GM12875 (cell line): ENCODE data around the gene COPB1.

Experiments
- H3K4me3 ChIP-seq: one replicate; pipeline ENCODE4 v1.5.1; 2011; ENCODE audit warnings: low read depth, low read length, control low read depth
- TF ChIP-seq, protein P1 (sequence below): IDR thresholded peaks from 2 replicates; pipeline ENCODE4 v1.5.1; 2011; ENCODE audit warnings: low read depth, mild to moderate bottlenecking, control low read depth, inconsistent platforms, low read length, moderate library complexity, borderline replicate concordance; ENCODE audit not compliant: insufficient read depth

COPB1 gene

DNA sequence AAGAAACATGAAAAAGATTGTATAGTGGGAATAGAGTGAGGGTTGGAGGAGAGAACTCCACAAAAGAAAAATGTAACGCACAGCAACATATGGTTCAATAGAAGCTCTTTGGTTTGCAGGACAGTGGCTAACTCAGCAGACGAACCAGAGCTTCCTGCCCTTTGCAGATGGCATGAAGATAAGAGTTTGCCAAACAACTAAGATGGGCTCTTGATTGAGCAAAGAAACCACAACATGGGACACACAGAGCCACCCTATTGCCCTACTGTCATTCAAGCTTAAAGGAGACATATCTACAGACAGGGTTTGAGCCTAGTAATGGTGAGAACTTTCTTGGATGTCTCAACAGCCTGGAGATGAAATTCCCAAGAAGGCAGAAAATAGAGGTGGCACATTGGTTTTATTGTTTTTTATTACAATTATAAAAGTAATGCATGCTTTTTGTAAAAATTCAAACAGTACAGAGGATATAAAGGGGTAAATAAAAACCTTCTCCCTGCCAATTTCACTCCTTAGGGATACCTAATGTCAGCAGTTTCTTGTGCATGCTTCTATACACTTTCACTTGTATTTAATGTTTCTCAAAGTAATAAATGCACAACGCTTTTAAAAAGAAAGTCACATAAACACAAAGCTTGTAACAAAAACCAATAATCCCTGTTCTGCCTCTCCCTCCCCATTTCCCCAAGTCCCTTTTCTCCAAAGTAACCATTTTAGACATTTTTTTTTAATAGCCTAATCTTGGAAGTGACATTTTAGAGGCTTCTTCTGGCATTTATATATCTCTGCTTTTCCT is 63.7 kb downstream of the COPB1 start:
- no peak overlapping the region for H3K4me3 ChIP-seq
- TF ChIP-seq, protein P1, sequence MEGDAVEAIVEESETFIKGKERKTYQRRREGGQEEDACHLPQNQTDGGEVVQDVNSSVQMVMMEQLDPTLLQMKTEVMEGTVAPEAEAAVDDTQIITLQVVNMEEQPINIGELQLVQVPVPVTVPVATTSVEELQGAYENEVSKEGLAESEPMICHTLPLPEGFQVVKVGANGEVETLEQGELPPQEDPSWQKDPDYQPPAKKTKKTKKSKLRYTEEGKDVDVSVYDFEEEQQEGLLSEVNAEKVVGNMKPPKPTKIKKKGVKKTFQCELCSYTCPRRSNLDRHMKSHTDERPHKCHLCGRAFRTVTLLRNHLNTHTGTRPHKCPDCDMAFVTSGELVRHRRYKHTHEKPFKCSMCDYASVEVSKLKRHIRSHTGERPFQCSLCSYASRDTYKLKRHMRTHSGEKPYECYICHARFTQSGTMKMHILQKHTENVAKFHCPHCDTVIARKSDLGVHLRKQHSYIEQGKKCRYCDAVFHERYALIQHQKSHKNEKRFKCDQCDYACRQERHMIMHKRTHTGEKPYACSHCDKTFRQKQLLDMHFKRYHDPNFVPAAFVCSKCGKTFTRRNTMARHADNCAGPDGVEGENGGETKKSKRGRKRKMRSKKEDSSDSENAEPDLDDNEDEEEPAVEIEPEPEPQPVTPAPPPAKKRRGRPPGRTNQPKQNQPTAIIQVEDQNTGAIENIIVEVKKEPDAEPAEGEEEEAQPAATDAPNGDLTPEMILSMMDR: no peak

DNA sequence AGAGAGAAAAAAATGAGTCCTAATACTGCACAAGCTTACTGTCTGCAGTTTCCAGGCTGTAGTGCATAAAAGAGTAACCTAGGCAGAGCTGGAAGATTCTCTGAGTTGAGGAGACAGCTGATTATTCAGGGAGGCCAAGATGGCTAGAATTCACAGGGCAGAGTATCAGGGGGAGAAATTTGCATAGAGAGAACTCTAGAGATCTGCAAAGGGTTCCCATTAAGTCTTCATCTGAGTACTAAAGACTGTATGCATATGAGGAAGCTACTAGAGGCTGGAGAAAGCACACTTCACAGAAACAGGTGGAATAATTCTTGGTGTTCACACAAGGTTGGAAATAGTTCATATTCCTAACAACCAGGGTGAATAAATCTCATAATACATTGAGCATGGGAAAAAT is 74.0 kb downstream of the COPB1 start:
- TF ChIP-seq, protein P1: no peak
- H3K4me3 ChIP-seq: no peak overlapping the region

DNA sequence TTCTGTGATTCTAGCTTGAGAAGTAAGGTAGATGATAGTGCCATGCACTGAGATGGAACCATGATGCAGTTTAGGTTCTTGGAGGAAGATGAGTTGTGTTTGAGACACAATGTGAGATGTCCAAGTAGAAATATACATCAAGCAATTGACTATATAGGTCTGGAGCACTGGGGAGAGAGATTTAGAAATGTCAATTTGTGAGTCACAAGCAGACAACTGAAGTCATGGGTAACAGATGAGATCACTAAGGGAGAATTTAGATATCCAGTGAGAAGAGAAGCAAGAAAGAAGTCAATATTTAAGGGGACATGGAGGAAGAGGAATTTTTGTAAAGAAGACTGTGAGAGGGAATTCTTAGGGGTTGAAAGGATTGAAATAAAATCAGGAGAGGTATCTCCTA is 75.5 kb downstream of the COPB1 start:
- no peak overlapping the region for H3K4me3 ChIP-seq
- TF ChIP-seq, protein P1: no peak

DNA sequence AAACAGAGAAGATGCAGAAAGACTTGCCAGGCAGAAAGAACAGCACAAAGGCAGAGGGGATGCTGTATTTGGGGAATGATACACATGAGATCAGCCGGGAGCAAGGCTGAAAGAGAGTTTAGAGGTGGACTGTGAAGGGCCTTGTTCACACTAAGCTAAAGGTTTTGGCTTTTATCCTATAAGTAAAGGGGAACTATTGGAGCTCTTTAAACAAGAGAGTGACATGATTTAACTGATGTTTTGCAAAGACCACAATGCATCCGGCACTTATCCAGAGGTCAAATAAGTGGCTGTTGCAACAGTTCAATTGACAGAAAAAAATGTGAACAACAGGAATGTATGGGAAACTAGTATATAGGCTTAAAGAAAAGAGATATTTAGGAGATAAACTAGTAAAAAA is 76.0 kb downstream of the COPB1 start:
- no peak overlapping the region for H3K4me3 ChIP-seq

DNA sequence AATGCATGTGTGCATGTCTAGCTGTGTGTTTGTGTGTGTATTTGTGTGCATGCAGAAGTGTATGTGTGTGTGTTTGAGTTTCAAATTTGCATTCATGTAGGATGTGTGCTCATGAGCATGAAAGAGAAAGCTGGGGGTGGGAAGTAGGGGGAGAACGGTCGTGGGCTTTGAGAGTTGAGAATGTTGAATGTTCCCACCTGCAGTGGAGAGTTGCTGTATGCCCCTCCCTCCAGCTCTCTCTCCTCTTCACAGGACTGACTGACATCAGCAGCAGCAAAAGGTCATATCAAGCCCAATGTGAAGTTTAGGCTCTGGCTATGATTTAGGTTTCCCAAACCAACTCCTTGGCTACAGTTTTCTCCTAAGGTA is 76.8 kb downstream of the COPB1 start:
- H3K4me3 ChIP-seq: no peak overlapping the region
- TF ChIP-seq, protein P1: no peak

More for the DNA sequence above, 76.0 kb downstream of the COPB1 start:
- TF ChIP-seq, protein P1: no peak

DNA sequence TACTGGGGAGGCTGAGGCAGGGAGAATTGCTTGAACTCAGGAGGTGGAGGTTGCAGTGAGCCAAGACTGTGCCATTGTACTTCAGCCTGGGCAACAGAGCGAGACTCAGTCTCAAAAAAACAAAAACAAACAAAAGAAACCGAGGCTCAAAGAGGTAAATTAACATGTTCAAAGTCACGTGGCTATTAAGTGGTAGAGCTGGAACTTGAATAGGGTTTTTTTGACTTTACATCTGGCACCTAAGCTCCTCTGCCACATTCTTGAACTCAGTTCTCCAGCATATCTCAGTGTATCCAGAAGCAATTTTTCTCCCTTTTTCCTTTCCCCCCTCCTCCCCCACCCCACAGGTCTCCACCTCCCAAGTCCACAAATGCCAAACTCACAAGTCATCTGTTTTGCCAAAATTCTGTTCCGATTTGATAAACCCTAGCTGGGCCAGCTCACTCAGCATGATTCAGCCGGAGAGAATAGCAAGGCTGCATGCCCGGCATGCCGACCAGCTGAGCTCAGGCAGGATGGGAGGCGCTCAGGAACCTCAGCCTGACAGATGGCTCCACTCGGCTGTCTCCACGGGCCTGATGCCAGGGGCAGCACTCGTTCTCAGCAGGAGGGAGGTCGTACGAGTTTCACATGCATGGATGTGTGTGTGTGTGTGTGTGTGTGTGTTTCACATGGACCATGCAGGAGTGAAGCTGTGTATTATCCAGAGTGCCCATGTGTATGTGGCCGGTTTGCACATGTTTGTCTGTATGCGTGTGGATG is 77.4 kb downstream of the COPB1 start:
- H3K4me3 ChIP-seq: no peak overlapping the region

More for the DNA sequence above, 77.4 kb downstream of the COPB1 start:
- TF ChIP-seq, protein P1: no peak
